Occipital lobe (tissue), 2 donors: ENCODE data around the gene CISTR. TPM values are rescaled to one million over a fixed set of nuclear protein-coding genes. Genes with fewer than 3 reads are reported as not detected.
A peak's percentile ranks its signal among the peaks of the same experiment; 100 is the strongest.

Experiments used
- DNase-seq: peaks from one replicate; lab custom pipeline; 2025; lab: John Stamatoyannopoulos, UW
- total RNA-seq: library from RNA; depleted of rRNA; stranded (reverse); fragments of >200 nt; gene quantifications from one replicate; pipeline ENCODE4 v1.2.3, GENCODE V29; 2014

Gene CISTR
- total RNA-seq, 1 donor from 2014 or later: not detected

DNA sequence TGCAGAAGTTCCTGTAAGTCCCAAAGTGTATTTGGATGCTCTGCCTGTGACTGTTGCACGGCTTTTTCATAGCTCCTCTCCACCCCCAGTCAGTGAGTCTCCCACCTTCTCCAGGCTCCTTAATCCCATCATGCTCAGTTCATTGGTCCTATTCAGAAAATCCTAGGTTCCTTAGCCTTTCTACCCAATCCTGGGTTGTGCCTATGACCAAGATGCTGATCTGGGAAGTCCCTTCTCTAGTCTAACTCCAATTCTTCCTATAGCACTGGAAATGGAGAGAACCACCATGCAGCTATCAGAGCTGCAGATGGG lies 7.7 kb downstream of the CISTR start:
- no peak for DNase-seq

DNA sequence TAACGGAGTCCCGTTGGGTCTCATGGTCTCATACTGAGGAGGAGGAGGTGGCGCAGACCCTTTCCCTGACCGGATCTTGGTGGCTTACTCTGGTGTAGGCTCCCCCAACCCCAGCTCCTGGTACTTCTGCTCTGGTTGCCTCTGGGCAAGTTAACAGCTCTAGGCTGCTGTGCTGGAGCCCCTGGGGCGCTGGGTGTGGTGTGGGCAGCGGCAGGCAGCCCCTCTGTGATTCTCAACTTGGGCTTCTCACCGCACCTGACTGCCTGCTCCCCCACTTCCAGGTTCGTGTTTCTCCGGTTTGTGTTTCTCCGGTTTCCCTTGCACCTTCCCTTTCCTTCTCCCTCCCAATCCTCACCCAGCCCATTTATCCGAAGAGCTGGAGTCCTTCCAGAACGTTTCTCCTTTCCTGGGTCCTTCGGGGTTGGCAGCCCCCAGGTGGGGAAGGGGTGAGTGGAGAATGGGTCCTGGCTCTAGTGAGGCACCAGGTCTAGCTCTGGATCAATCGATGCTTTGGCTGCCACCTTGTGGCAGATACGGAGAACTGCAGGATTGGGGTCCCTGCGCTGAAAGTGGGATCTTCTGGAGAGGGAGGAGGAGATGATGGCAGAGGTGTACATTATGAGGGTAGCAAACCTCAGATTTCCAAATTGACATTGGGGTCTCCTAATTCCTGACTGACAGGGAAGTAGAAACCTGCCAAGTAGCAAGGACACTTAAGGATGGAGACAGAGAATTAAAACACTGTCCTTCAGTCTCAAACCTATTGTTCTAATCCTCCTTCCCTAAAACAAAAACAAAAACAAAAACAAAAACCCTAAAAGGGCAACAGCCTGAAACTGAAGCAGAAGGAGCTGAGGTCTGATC lies 8.3 kb downstream of the CISTR start:
- DNase-seq: peak; percentile 38

DNA sequence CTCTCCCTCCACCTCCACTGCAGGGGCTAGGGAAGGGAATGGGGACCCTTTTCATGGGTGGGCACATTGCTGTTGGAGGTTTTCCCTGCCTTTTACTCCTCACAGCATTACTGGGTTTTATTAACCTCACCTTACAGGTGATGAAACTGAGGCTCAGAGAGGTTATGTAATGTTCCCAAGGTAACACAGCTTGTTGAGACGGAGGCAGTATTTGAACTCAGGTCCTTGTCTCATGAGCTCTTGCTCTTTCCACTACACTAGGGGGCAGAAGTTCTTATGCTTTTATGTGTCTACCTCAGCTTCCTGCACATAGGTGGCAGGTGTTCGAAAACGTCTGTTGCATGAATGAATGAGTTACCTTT lies 11.7 kb downstream of the CISTR start:
- no peak for DNase-seq

- no peak for DNase-seq
Observed at GRCh38 chr12:53739214-53740129, 12.3 kb downstream of the CISTR start.

- DNase-seq: no peak
Observed at GRCh38 chr12:53738406-53739213, 13.2 kb downstream of the CISTR start.

- DNase-seq: no peak
Observed at GRCh38 chr12:53737951-53738405, 13.8 kb downstream of the CISTR start.

GRCh38 chr12:53737093-53737808 lies 14.5 kb downstream of the CISTR start:
- DNase-seq: no peak

DNA sequence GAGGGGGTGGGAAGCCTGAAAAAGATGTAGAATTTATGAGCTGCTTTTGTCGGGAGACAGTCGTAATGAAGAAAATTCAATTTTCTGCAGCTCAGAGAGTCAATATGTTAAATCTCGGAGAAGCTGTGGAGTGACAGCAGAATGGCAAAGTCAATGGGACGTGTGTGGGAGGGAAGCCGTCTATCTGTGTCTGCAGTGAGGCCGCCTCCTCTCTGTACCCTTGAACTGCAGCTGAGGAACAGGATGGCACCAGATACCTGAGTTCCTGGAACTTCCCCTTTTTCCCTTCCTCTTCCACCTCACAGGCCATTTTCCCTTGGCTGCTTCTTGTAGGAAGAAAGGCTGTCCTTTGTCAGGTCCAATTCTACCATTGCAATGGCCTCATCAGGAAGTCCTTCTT lies 15.2 kb downstream of the CISTR start:
- no peak for DNase-seq

- no peak for DNase-seq
Observed at GRCh38 chr12:53735556-53735955, 16.2 kb downstream of the CISTR start.

GRCh38 chr12:53734425-53734824 lies 17.4 kb downstream of the CISTR start:
- DNase-seq: no peak

DNA sequence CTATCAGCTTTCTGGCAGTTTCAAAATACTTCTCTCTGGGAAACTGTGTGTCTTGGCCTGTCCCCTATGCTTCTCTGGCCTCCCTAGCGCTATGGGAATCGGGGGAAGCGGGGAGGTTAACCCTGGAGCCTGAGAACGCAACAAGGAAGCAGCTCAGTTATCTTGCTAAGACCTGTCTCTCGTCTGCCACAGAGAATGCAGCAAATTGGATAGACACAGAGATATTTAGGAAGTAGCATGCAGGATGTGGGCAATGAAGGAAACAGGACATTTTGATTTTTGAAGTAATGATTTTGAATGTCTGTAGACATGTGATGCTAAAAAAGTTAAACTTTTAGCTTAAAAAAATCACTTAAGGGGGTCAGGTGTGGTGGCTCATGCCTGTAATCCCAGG lies 18.0 kb downstream of the CISTR start:
- no peak for DNase-seq

DNA sequence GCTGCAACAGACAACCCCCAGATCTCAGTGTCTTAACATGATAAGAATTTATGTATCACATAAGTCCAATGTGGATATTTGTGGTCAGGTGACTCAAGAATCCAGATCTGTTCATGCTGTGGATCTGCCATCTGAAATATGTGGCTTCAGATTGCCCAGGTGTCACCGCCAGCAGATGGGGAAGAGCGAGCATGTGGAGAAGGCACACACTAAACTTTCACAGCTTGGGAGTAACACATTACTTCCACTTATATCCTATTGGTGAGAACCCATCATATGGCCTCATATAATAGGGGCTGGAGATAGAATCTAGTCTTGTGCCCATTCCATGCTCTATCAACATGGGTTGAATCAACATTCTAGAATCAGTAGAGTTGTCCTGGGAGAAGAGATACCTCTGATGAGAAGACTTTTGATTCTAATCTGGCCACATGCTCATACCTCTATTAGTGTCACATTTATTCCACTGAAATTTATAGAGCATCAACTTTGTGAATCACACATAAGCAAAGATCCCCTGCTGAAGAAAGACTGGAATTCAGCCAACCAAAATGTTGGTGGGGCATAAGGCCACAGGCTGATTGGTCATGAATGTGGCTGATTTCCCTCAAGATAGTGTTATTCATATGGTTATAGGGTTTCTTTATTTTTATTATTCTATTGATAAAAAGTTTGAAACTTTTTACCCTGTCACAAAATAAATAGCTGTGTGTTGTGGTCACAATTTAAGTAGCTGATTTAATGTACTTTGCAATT lies 18.6 kb downstream of the CISTR start:
- DNase-seq: no peak

DNA sequence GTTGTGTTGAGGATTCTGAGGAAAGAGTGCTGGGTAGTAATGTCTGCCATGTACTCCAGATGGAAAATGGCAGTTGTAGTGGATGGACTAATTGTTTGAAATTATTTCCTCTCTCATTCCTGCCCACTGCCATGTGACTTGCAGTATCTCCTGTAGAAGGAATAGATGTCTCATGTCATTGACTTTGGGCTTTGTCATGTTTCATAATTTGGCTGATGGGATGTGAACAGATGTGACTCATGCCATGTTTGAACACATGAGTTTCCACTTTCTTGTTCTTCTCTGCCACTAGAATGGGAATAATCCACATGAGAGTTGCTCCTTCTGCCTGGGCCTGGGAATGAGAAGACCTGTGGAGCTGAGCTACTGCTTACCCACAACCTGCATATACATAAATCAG lies 22.1 kb downstream of the CISTR start:
- DNase-seq: no peak

DNA sequence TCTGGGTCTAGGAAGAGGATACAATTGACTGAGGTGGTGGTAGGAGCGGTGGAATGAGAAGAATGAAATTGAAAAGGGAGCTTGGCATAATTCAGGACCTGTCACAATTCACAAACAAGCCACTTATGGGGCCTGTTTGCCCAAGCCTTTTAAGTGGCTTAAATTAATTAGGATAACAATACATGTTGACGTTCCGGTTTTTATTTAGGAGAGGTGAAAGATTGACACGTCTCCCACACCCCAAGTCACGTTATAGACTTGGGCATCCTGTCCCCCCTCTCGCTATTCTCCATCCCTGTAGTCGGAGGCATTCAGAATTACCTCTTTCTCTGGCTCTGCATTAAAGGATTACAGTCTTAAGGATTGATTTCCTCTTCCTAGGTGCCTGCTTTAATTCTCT lies 23.6 kb downstream of the CISTR start:
- no peak for DNase-seq

GRCh38 chr12:53727310-53728041 lies 24.3 kb downstream of the CISTR start, which contains the start of gene CALCOCO1:
Gene CALCOCO1 (minus strand): TSS chr12:53727452. CDS start chr12:53725242, 2,210 bp downstream.
- DNase-seq: peak; percentile 99

DNA sequence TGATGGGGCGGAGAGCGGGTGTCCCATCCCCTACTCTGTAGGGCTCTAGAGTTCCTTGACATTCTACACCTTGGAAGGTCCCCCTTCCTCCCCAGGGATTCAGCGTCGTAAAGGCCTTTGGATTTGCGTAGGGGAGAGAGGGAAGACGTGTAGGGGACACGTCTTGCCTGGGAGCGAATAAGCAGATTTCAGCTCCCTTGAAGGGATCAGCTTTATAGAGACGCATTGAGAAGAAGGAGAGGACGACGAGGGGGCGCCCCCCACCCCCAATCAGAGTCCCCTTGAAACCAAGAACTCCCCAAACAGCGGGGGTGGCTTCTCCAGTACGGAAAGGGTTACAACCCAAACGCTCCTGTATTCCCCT lies 24.9 kb downstream of the CISTR start:
- no peak for DNase-seq

DNA sequence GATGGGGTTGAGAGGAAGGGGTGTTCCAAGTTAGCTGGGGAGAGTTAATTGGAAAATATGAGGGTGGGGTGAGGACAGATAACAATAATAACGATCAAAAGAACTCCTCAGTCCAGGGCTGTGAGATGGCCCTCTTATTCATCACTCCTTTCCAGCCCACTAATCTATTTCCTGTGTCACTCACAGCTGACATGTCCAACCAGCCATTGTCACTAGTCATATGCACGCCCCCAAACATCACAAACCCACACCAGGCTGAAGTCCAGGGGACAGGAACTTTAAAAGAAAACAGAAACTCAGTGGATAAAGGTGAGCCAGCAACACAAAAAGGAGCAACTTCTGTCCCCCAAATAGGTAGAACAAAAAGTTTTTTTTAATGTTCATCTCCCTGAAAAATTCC lies 25.4 kb downstream of the CISTR start:
- DNase-seq: no peak

- DNase-seq: no peak
Observed at GRCh38 chr12:53725824-53726223, 26.0 kb downstream of the CISTR start.

DNA sequence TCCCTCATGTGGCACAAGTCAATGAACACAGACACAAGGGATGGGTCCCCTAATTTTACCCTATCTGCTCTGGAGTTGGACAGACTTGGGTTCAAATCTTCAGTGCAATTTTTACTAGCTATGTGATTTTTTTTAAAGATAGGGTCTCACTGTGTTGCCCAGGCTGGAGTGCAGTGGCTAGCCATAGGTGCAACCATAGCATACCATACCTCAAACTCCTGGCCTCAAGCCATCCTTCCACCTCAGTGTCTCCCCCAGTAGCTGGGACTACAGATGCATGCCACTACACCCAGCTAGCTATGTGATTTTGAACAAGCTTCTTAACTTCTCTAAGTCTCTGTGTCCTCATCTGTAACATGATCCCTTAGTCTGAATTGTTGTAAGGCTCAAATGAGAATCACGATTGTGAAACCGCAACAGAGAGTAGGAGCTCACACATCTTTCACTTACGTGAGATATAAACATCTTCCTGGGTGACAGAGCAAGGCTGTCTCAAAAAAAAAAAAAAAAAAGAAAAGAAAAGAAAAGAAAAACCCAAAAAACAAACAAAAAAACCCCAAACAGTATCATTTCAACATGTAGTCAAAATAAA lies 29.2 kb downstream of the CISTR start:
- DNase-seq: no peak
